MM.1S (cell line): ENCODE data around the gene CHD6.

Experiments used
- DNase-seq: peaks from one replicate; pipeline ENCODE4 v3.0.0-alpha.2; 2015
- H2AFZ ChIP-seq: fragments of 300-600 bp; sonication (generic); 2 replicates; pipeline ENCODE4 v1.6.0; 2016; ENCODE audit warnings: antibody characterized with exemption, low read length
- H3F3A ChIP-seq: fragments of 300-600 bp; sonication (generic); 2 replicates; pipeline ENCODE4 v1.6.1; 2016; ENCODE audit warnings: mild to moderate bottlenecking, antibody characterized with exemption, low read length, moderate library complexity, mixed read lengths; ENCODE audit not compliant: insufficient read depth
- H3K27ac ChIP-seq: fragments of 300-600 bp; sonication (generic); 2 replicates; pipeline ENCODE4 v1.5.1; 2016; ENCODE audit warnings: mild to moderate bottlenecking, low read length
- H3K27me3 ChIP-seq: fragments of 300-600 bp; sonication (generic); replicated peaks from 2 replicates; pipeline ENCODE4 v1.6.0; 2016; ENCODE audit warnings: low read length; ENCODE audit not compliant: insufficient read depth
- H3K36me3 ChIP-seq: fragments of 300-600 bp; sonication (generic); replicated peaks from 2 replicates; pipeline ENCODE4 v1.6.1; 2016; ENCODE audit warnings: mild to moderate bottlenecking, low read length, mixed read lengths; ENCODE audit not compliant: insufficient read depth
- H3K4me1 ChIP-seq: fragments of 300-600 bp; sonication (generic); 2 replicates; pipeline ENCODE4 v1.6.1; 2016; ENCODE audit warnings: low read length, mixed read lengths
- H3K4me2 ChIP-seq: fragments of 300-600 bp; sonication (generic); 2 replicates; pipeline ENCODE4 v1.6.0; 2016; ENCODE audit warnings: low read depth, low read length
- H3K4me3 ChIP-seq: fragments of 300-600 bp; sonication (generic); 2 replicates; pipeline ENCODE4 v1.5.1; 2016; ENCODE audit warnings: low read length, mixed read lengths
- H3K79me2 ChIP-seq: fragments of 300-600 bp; sonication (generic); 2 replicates; pipeline ENCODE4 v1.6.1; 2016; ENCODE audit warnings: mixed run types, low read length, mixed read lengths
- H3K9ac ChIP-seq: fragments of 300-600 bp; sonication (generic); 2 replicates; pipeline ENCODE4 v1.6.1; 2016; ENCODE audit warnings: low read length, mixed read lengths
- H3K9me2 ChIP-seq: fragments of 300-600 bp; sonication (generic); replicated peaks from 2 replicates; pipeline ENCODE4 v1.6.1; 2016; ENCODE audit warnings: mild to moderate bottlenecking, low read length, mixed read lengths; ENCODE audit not compliant: insufficient read depth
- H3K9me3 ChIP-seq: fragments of 300-600 bp; sonication (generic); replicated peaks from 2 replicates; pipeline ENCODE4 v1.6.1; 2016; ENCODE audit warnings: mild to moderate bottlenecking, low read length, mixed read lengths; ENCODE audit not compliant: insufficient read depth
- H4K20me1 ChIP-seq: fragments of 300-600 bp; sonication (generic); 2 replicates; pipeline ENCODE4 v1.6.1; 2016; ENCODE audit warnings: mild to moderate bottlenecking, low read length, moderate library complexity, mixed read lengths; ENCODE audit not compliant: insufficient read depth
- CTCF ChIP-seq: fragments of 300-600 bp; sonication (generic); IDR thresholded peaks from 2 replicates; pipeline ENCODE4 v1.5.1; 2016; ENCODE audit warnings: antibody characterized with exemption, low read length, mixed read lengths
- EZH2 ChIP-seq: fragments of 300-600 bp; sonication (generic); optimal IDR thresholded peaks from 2 replicates; pipeline ENCODE3; 2017; ENCODE audit warnings: low read depth, mild to moderate bottlenecking, antibody characterized with exemption, low read length, mixed read lengths
- EZH2phosphoT487 ChIP-seq: fragments of 300-600 bp; sonication (generic); IDR thresholded peaks from 2 replicates; pipeline ENCODE4 v1.6.1; 2018; ENCODE audit warnings: antibody characterized with exemption, low read length

The CHD6 gene

GRCh38 chr20:41559658-41560057 is 58.5 kb downstream of the CHD6 start:
- no peaks in the 10 kb centered on the region for H4K20me1 ChIP-seq
- no peaks in the 10 kb centered on the region for H3K36me3 ChIP-seq
- no peaks in the 10 kb centered on the region for H3K27me3 ChIP-seq
- TF ChIP-seq CTCF (no peak), EZH2 (no peak), EZH2phosphoT487 (no peak)
- no peak overlapping the region for H3K4me3 ChIP-seq
- H3F3A ChIP-seq, result no peaks in the 10 kb centered on the region
- no peaks in the 10 kb centered on the region for H3K4me1 ChIP-seq
- H2AFZ ChIP-seq, result no peak overlapping the region
- no peak overlapping the region for H3K27ac ChIP-seq
- no peak overlapping the region for H3K4me2 ChIP-seq
- H3K9ac ChIP-seq, result no peak overlapping the region
- no peaks in the 10 kb centered on the region for H3K9me2 ChIP-seq
- peaks cover 40% of the 10 kb centered on the region for H3K79me2 ChIP-seq
- no peak for DNase-seq
- H3K9me3 ChIP-seq, result no peaks in the 10 kb centered on the region

GRCh38 chr20:41553142-41553879 is 64.9 kb downstream of the CHD6 start:
- no peak for DNase-seq
- H2AFZ ChIP-seq, result no peak overlapping the region
- H3K79me2 ChIP-seq, result peaks cover 13% of the 10 kb centered on the region; the same call in 1 of the 2 replicates
- H4K20me1 ChIP-seq, result no peaks in the 10 kb centered on the region
- no peak overlapping the region for H3K27ac ChIP-seq
- H3K9ac ChIP-seq, result no peak overlapping the region
- H3K9me2 ChIP-seq, result no peaks in the 10 kb centered on the region
- no peaks in the 10 kb centered on the region for H3K4me1 ChIP-seq
- H3K36me3 ChIP-seq, result no peaks in the 10 kb centered on the region
- no peak for TF ChIP-seq EZH2phosphoT487
- no peak for TF ChIP-seq CTCF
- no peak for TF ChIP-seq EZH2
- no peak overlapping the region for H3K4me2 ChIP-seq
- H3K27me3 ChIP-seq, result no peaks in the 10 kb centered on the region
- no peaks in the 10 kb centered on the region for H3F3A ChIP-seq
- H3K4me3 ChIP-seq, result no peak overlapping the region
- H3K9me3 ChIP-seq, result no peaks in the 10 kb centered on the region

GRCh38 chr20:41552295-41553068 is 65.7 kb downstream of the CHD6 start:
- DNase-seq, result no peak
- Histone ChIP-seq H3K36me3 (no peaks in the 10 kb centered on the region), H3K27me3 (no peaks in the 10 kb centered on the region), H4K20me1 (no peaks in the 10 kb centered on the region), H3K9ac (no peak overlapping the region), H3K4me3 (no peak overlapping the region), H3K4me2 (no peak overlapping the region), H3K9me3 (no peaks in the 10 kb centered on the region), H3F3A (no peaks in the 10 kb centered on the region), H2AFZ (no peak overlapping the region), H3K27ac (no peak overlapping the region), H3K79me2 (peaks cover 5% of the 10 kb centered on the region; the same call in 1 of the 2 replicates), H3K4me1 (no peaks in the 10 kb centered on the region), H3K9me2 (no peaks in the 10 kb centered on the region)
- TF ChIP-seq EZH2phosphoT487 (no peak), EZH2 (no peak), CTCF (no peak)
